SU-DHL-6 (cell line): ENCODE data around the gene DYRK1B.

Source experiments
- H2AFZ ChIP-seq: fragments of 200-600 bp; sonication (generic); 2 replicates; pipeline ENCODE4 v1.6.1; 2014; ENCODE audit warnings: low read depth, mild to moderate bottlenecking, moderate library complexity, mixed read lengths, antibody characterized with exemption, low read length; ENCODE audit not compliant: severe bottlenecking
- H3F3A ChIP-seq: fragments of 200-600 bp; shearing (Covaris generic); 2 replicates; pipeline ENCODE4 v1.6.0; 2016; ENCODE audit warnings: antibody characterized with exemption, mild to moderate bottlenecking; ENCODE audit not compliant: insufficient read depth
- H3K27ac ChIP-seq: fragments of 200-600 bp; sonication (generic); 2 replicates; pipeline ENCODE4 v1.5.1; 2016; ENCODE audit warnings: low read depth, mild to moderate bottlenecking, low read length, moderate library complexity, mixed read lengths
- H3K27me3 ChIP-seq: fragments of 200-600 bp; sonication (generic), shearing (Covaris generic); 2 replicates; pipeline ENCODE4 v1.6.0; 2014; ENCODE audit warnings: mild to moderate bottlenecking, low read length
- H3K36me3 ChIP-seq: fragments of 200-600 bp; sonication (generic); 2 replicates; pipeline ENCODE4 v1.6.1; 2014; ENCODE audit warnings: mild to moderate bottlenecking, low read length, mixed read lengths
- H3K4me2 ChIP-seq: fragments of 300-600, 200-600 bp; shearing (Covaris generic), sonication (generic); 2 replicates; pipeline ENCODE4 v1.6.0; 2014; ENCODE audit warnings: low read length, low read depth, mild to moderate bottlenecking; ENCODE audit not compliant: poor library complexity, severe bottlenecking
- H3K4me3 ChIP-seq: fragments of 200-600 bp; sonication (generic); 2 replicates; pipeline ENCODE4 v1.5.1; 2014; ENCODE audit warnings: antibody characterized with exemption, low read length, mild to moderate bottlenecking, mixed read lengths; ENCODE audit not compliant: insufficient read depth, poor library complexity, severe bottlenecking
- H3K79me2 ChIP-seq: fragments of 200-600 bp; sonication (generic); 2 replicates; pipeline ENCODE4 v1.6.1; 2014; ENCODE audit warnings: mild to moderate bottlenecking, low read length, moderate library complexity; ENCODE audit not compliant: insufficient read depth
- H3K9ac ChIP-seq: fragments of 200-600 bp; sonication (generic); 2 replicates; pipeline ENCODE4 v1.7.0; 2014; ENCODE audit warnings: mild to moderate bottlenecking, low read length
- H3K9me2 ChIP-seq: fragments of 200-600 bp; sonication (generic); replicated peaks from 2 replicates; pipeline ENCODE4 v1.6.1; 2014; ENCODE audit warnings: low read length; ENCODE audit not compliant: insufficient read depth
- H3K9me3 ChIP-seq: fragments of 200-600 bp; sonication (generic); 2 replicates; pipeline ENCODE4 v1.6.1; 2014; ENCODE audit warnings: low read length, mixed read lengths; ENCODE audit not compliant: insufficient read depth
- H4K20me1 ChIP-seq: fragments of 200-600 bp; sonication (generic); 2 replicates; pipeline ENCODE4 v1.6.1; 2014; ENCODE audit warnings: low read depth, mild to moderate bottlenecking, antibody characterized with exemption, low read length, moderate library complexity, mixed read lengths
- CTCF ChIP-seq: fragments of 200-600 bp; sonication (generic); IDR thresholded peaks from one replicate; pipeline ENCODE4 v1.5.1; 2017; ENCODE audit warnings: antibody characterized with exemption, mild to moderate bottlenecking, low read length, moderate library complexity; ENCODE audit not compliant: insufficient read depth, poor library complexity, severe bottlenecking
- EZH2phosphoT487 ChIP-seq: fragments of 200-600 bp; sonication (generic), shearing (Covaris generic); conservative IDR thresholded peaks from 2 replicates; pipeline ENCODE4 v1.6.1; 2018; ENCODE audit warnings: mild to moderate bottlenecking, antibody characterized with exemption, low read length, moderate library complexity, mixed read lengths

Gene DYRK1B

GRCh38 chr19:39788244-39788643 is 45.7 kb downstream of the DYRK1B start:
- H3K36me3 ChIP-seq: no peaks in the 10 kb centered on the region
- H3K9ac ChIP-seq: no peak overlapping the region
- H3K4me2 ChIP-seq: no peak overlapping the region
- H3K27me3 ChIP-seq: no peaks in the 10 kb centered on the region
- no peaks in the 10 kb centered on the region for H3K9me3 ChIP-seq
- TF ChIP-seq CTCF (no peak), EZH2phosphoT487 (no peak)
- no peaks in the 10 kb centered on the region for H4K20me1 ChIP-seq
- H3K27ac ChIP-seq: no peak overlapping the region
- no peaks in the 10 kb centered on the region for H3F3A ChIP-seq
- H2AFZ ChIP-seq: no peak overlapping the region
- H3K79me2 ChIP-seq: no peaks in the 10 kb centered on the region
- no peak overlapping the region for H3K4me3 ChIP-seq
- H3K9me2 ChIP-seq: no peaks in the 10 kb centered on the region

- Histone ChIP-seq H3K36me3 (no peaks in the 10 kb centered on the region), H3K27me3 (no peaks in the 10 kb centered on the region), H2AFZ (no peak overlapping the region), H3K9me3 (no peaks in the 10 kb centered on the region), H3K9ac (no peak overlapping the region), H4K20me1 (no peaks in the 10 kb centered on the region), H3K27ac (no peak overlapping the region), H3F3A (no peaks in the 10 kb centered on the region), H3K79me2 (no peaks in the 10 kb centered on the region), H3K4me2 (no peak overlapping the region), H3K9me2 (no peaks in the 10 kb centered on the region), H3K4me3 (no peak overlapping the region)
- no peak for TF ChIP-seq EZH2phosphoT487
- TF ChIP-seq CTCF: no peak
Observed at GRCh38 chr19:39780894-39781293, 53.1 kb downstream of the DYRK1B start.

- Histone ChIP-seq H3K9me2 (no peaks in the 10 kb centered on the region), H3K79me2 (no peaks in the 10 kb centered on the region), H3K27ac (no peak within 1 kb of the TSS), H3F3A (no peaks in the 10 kb centered on the region), H2AFZ (no peak within 1 kb of the TSS), H3K4me2 (no peak within 1 kb of the TSS), H3K4me3 (no peak within 1 kb of the TSS), H3K9ac (no peak within 1 kb of the TSS), H4K20me1 (no peaks in the 10 kb centered on the region), H3K36me3 (no peaks in the 10 kb centered on the region), H3K9me3 (no peaks in the 10 kb centered on the region), H3K27me3 (no peaks in the 10 kb centered on the region)
- no peak for TF ChIP-seq CTCF
Observed at GRCh38 chr19:39778763-39779162, 55.2 kb downstream of the DYRK1B start, which contains the start of gene LEUTX. LEUTX (plus strand) TSS chr19:39778854; CDS start chr19:39778921, 67 bp downstream.
